Measurements from ENCODE around the gene IDH2.

DNA sequence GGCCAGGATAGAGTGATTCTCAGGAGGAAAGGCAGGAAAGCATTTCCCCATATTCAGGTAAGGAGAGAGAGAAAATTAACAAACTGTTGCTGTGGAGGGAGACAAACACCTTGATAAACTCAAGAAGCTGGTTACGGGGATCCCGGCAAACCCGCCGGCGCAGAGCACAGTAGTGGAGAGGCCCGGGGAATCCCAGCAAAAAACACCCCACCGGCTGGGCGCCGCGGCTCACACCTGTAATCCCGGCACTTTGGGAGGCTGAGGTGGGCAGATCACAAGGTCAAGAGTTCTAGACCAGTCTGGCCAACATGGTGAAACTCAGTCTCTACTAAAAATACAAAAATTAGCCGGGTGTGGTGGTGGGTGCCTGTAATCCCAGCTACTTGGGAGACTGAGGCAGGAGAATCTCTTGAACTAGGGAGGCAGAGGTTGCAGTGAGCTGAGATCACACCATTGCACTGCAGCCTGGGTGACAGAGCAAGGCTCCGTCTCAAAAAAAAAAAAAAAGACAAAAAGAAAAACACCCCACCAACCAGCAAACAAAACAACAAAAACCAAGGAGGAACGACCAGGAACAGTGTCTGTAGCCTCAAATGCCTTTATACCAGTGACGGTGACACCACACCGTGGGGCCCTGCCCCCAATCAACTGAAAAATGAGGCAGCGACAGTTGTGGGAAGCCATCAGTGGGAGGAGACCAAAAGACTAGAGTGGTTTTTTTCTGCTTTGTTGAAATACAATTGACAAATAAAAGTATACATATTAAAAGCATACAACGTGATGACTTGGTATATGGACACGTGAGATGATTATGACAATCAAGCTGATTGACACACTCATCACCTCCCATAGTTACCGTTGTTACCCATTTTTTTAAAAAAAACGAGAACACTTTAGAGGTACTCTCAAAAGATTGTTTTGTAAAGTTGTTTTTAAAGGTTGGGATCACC, 40.2 kb upstream of the IDH2 start:
- TF ChIP-seq ZFX (IDR thresholded peaks at IDR 0.05) (no peak), ELF1 (IDR thresholded peaks at IDR 0.05; ENCODE audit: borderline replicate concordance, low read depth) (no peak), POLR2A (IDR thresholded peaks at IDR 0.05; ENCODE audit: borderline replicate concordance, extremely low read depth, insufficient read depth, insufficient read length) (no peak), YY1 (IDR thresholded peaks at IDR 0.05; ENCODE audit: extremely low read depth, insufficient replicate concordance, low read depth, low read length) (no peak), SIN3A (IDR thresholded peaks at IDR 0.05; ENCODE audit: low read depth) (no peak), POLR2AphosphoS5 (IDR thresholded peaks at IDR 0.05; ENCODE audit: low read depth, low read length) (no peak), RAD21 (IDR thresholded peaks at IDR 0.05; ENCODE audit: low read depth) (no peak), EZH2 (IDR thresholded peaks at IDR 0.05) (no peak)
- TF ChIP-seq, protein P1, sequence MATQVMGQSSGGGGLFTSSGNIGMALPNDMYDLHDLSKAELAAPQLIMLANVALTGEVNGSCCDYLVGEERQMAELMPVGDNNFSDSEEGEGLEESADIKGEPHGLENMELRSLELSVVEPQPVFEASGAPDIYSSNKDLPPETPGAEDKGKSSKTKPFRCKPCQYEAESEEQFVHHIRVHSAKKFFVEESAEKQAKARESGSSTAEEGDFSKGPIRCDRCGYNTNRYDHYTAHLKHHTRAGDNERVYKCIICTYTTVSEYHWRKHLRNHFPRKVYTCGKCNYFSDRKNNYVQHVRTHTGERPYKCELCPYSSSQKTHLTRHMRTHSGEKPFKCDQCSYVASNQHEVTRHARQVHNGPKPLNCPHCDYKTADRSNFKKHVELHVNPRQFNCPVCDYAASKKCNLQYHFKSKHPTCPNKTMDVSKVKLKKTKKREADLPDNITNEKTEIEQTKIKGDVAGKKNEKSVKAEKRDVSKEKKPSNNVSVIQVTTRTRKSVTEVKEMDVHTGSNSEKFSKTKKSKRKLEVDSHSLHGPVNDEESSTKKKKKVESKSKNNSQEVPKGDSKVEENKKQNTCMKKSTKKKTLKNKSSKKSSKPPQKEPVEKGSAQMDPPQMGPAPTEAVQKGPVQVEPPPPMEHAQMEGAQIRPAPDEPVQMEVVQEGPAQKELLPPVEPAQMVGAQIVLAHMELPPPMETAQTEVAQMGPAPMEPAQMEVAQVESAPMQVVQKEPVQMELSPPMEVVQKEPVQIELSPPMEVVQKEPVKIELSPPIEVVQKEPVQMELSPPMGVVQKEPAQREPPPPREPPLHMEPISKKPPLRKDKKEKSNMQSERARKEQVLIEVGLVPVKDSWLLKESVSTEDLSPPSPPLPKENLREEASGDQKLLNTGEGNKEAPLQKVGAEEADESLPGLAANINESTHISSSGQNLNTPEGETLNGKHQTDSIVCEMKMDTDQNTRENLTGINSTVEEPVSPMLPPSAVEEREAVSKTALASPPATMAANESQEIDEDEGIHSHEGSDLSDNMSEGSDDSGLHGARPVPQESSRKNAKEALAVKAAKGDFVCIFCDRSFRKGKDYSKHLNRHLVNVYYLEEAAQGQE (IDR thresholded peaks at IDR 0.05; ENCODE audit: low read depth): no peak
- TF ChIP-seq, protein P2, sequence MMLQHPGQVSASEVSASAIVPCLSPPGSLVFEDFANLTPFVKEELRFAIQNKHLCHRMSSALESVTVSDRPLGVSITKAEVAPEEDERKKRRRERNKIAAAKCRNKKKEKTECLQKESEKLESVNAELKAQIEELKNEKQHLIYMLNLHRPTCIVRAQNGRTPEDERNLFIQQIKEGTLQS (IDR thresholded peaks at IDR 0.05): no peak
- TF ChIP-seq, protein P3, sequence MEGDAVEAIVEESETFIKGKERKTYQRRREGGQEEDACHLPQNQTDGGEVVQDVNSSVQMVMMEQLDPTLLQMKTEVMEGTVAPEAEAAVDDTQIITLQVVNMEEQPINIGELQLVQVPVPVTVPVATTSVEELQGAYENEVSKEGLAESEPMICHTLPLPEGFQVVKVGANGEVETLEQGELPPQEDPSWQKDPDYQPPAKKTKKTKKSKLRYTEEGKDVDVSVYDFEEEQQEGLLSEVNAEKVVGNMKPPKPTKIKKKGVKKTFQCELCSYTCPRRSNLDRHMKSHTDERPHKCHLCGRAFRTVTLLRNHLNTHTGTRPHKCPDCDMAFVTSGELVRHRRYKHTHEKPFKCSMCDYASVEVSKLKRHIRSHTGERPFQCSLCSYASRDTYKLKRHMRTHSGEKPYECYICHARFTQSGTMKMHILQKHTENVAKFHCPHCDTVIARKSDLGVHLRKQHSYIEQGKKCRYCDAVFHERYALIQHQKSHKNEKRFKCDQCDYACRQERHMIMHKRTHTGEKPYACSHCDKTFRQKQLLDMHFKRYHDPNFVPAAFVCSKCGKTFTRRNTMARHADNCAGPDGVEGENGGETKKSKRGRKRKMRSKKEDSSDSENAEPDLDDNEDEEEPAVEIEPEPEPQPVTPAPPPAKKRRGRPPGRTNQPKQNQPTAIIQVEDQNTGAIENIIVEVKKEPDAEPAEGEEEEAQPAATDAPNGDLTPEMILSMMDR (IDR thresholded peaks at IDR 0.05 in 2 of 3, conservative IDR thresholded peaks at IDR 0.05 in 1 of 3; ENCODE audit: borderline replicate concordance in 1 of 3, insufficient read depth in 1 of 3, low read depth in 2 of 3, low read length in 2 of 3): no peak
